Astrocyte (in vitro differentiated cells and primary cell): Measurements from ENCODE around the gene ALOX12B. TPM values are rescaled to one million over a fixed set of nuclear protein-coding genes. Genes with fewer than 3 reads are reported as not detected.
A peak's percentile ranks its signal among the peaks of the same experiment; 100 is the strongest.

Experiments used
- DNase-seq: peaks from one replicate; pipeline ENCODE4 v3.0.0-alpha.2; 2010; ENCODE audit warnings: low read depth
- FAIRE-seq: peaks from 2 replicates; lab custom pipeline; 2011; peaks lifted over from hg19 to GRCh38; lab: Jason Lieb, UNC
- H2AFZ ChIP-seq: 2 replicates; pipeline ENCODE4 v1.6.0; 2012; ENCODE audit warnings: low read depth, low read length, inconsistent platforms
- H3K27ac ChIP-seq: 2 replicates; pipeline ENCODE4 v1.5.1; 2011; ENCODE audit warnings: low read depth, low read length, inconsistent platforms
- H3K27me3 ChIP-seq: 2 replicates; pipeline ENCODE4 v1.6.0; 2011; ENCODE audit warnings: low read length, inconsistent platforms; ENCODE audit not compliant: insufficient read depth
- H3K36me3 ChIP-seq: 2 replicates; pipeline ENCODE4 v1.5.1; 2011; ENCODE audit warnings: low read length, inconsistent platforms; ENCODE audit not compliant: insufficient read depth
- H3K4me1 ChIP-seq: 2 replicates; pipeline ENCODE4 v1.5.1; 2011; ENCODE audit warnings: low read length, inconsistent platforms; ENCODE audit not compliant: insufficient read depth
- H3K4me2 ChIP-seq: 2 replicates; pipeline ENCODE4 v1.6.0; 2012; ENCODE audit warnings: low read length, inconsistent platforms
- H3K4me3 ChIP-seq: 2 replicates; pipeline ENCODE4 v1.5.1; 2011; ENCODE audit warnings: low read depth, mild to moderate bottlenecking, low read length, inconsistent platforms; ENCODE audit not compliant: insufficient read depth
- H3K79me2 ChIP-seq: 2 replicates; pipeline ENCODE4 v1.6.0; 2012; ENCODE audit warnings: mild to moderate bottlenecking, low read length, inconsistent platforms; ENCODE audit not compliant: insufficient read depth
- H3K9ac ChIP-seq: 2 replicates; pipeline ENCODE4 v1.6.0; 2012; ENCODE audit warnings: mild to moderate bottlenecking, low read length, inconsistent platforms
- H3K9me3 ChIP-seq: 2 replicates; pipeline ENCODE4 v1.5.1; 2012; ENCODE audit warnings: low read depth, mild to moderate bottlenecking, low read length, inconsistent platforms; ENCODE audit not compliant: insufficient read depth
- H4K20me1 ChIP-seq: 2 replicates; pipeline ENCODE4 v1.6.0; 2012; ENCODE audit warnings: low read length, inconsistent platforms; ENCODE audit not compliant: insufficient read depth
- H3K27ac Mint-ChIP-seq: one replicate; pipeline ENCODE4 v1.8.0; 2021; ENCODE audit warnings: mild to moderate bottlenecking, mixed read lengths; ENCODE audit not compliant: unreplicated experiment
- H3K27me3 Mint-ChIP-seq: one replicate; pipeline ENCODE4 v1.8.0; 2021; ENCODE audit warnings: low read depth, mixed read lengths; ENCODE audit not compliant: unreplicated experiment
- H3K36me3 Mint-ChIP-seq: one replicate; pipeline ENCODE4 v1.8.0; 2021; ENCODE audit warnings: low read depth, mixed read lengths; ENCODE audit not compliant: unreplicated experiment
- H3K4me1 Mint-ChIP-seq: one replicate; pipeline ENCODE4 v1.8.0; 2021; ENCODE audit warnings: low read depth, mixed read lengths; ENCODE audit not compliant: unreplicated experiment
- H3K4me3 Mint-ChIP-seq: one replicate; pipeline ENCODE4 v1.8.0; 2021; ENCODE audit warnings: mild to moderate bottlenecking, moderate library complexity, mixed read lengths; ENCODE audit not compliant: unreplicated experiment
- H3K9me3 Mint-ChIP-seq: one replicate; pipeline ENCODE4 v1.8.0; 2021; ENCODE audit warnings: mild to moderate bottlenecking, mixed read lengths; ENCODE audit not compliant: unreplicated experiment
- CTCF ChIP-seq: IDR thresholded peaks from 2 replicates; pipeline ENCODE4 v1.5.1; 2011; ENCODE audit warnings: low read depth, mild to moderate bottlenecking, inconsistent platforms, low read length, moderate library complexity; ENCODE audit not compliant: insufficient read depth
- EZH2 ChIP-seq: IDR thresholded peaks from 2 replicates; pipeline ENCODE4 v1.6.1; 2012; ENCODE audit warnings: mild to moderate bottlenecking, low read length, inconsistent platforms; ENCODE audit not compliant: insufficient read depth
- total RNA-seq: library from RNA; stranded (reverse); gene quantifications from 2 replicates; pipeline ENCODE4 v1.2.1, GENCODE V29; 2021

Gene ALOX12B
- total RNA-seq, 1 donor from 2014 or later = not detected

DNA sequence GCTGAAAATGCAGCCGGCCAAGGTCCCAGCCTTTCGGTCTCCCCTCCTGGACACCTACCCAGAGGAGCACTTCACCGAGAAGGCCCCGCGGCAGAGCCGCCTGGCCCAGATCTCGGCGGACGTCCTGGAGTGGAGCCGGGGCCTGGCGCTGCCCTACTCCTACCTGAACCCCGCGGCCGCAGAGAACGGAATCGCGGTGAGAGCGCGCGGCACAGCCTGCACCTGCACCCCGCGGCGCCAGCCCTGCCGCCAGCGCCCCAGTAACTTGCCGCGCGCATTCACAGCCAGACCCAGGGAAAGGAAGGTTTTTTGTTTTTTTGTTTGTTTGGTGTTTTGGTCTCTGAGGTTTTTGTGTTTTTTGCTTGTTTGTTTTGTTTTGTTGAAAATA is 15.2 kb downstream of the ALOX12B start:
- peaks cover 3% of the 10 kb centered on the region for H3K9me3 Mint-ChIP-seq
- Histone ChIP-seq H3K79me2 (no peaks in the 10 kb centered on the region), H3K36me3 (no peaks in the 10 kb centered on the region), H3K27me3 (peaks cover 58% of the 10 kb centered on the region), H4K20me1 (no peaks in the 10 kb centered on the region), H2AFZ (no peak overlapping the region), H3K27ac (no peak overlapping the region), H3K4me2 (no peak overlapping the region), H3K9ac (no peak overlapping the region), H3K4me3 (no peak overlapping the region), H3K4me1 (peaks cover 2% of the 10 kb centered on the region), H3K9me3 (no peaks in the 10 kb centered on the region)
- H3K4me1 Mint-ChIP-seq = peaks cover 4% of the 10 kb centered on the region
- no peak for FAIRE-seq
- no peak overlapping the region for H3K27ac Mint-ChIP-seq
- peaks cover 1% of the 10 kb centered on the region for H3K36me3 Mint-ChIP-seq
- TF ChIP-seq CTCF (no peak), EZH2 (peak; percentile 90)
- H3K27me3 Mint-ChIP-seq = peaks cover 99% of the 10 kb centered on the region
- no peak for DNase-seq
- peak overlapping the region; percentile 31 for H3K4me3 Mint-ChIP-seq

DNA sequence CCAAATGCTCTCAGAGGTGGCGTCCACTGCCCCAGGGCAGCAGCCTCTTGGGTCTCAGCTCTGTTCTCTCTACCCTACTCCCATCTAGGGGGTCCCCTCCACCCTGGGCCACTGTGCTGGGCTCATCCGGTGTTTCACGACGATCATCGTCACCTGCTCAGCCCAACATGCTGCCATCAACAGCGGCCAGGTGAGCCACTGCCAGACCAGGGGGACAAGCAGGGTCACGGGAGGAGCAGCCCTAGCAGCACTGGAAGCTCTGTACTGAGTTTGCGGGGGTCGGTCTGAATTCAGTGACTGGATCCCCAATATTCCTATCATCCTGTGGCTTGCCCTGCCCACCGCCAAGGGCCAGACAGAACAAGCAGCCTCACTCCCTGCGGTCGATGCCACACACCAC is 16.0 kb downstream of the ALOX12B start:
- H3K27ac ChIP-seq = no peak overlapping the region
- H3K4me3 ChIP-seq = no peak overlapping the region
- Mint-ChIP-seq H3K36me3 (peaks cover 1% of the 10 kb centered on the region), H3K27me3 (peaks cover 99% of the 10 kb centered on the region), H3K9me3 (peaks cover 3% of the 10 kb centered on the region), H3K4me3 (no peak overlapping the region), H3K4me1 (peaks cover 4% of the 10 kb centered on the region), H3K27ac (no peak overlapping the region)
- peaks cover 55% of the 10 kb centered on the region for H3K27me3 ChIP-seq
- H3K9ac ChIP-seq = no peak overlapping the region
- peaks cover 2% of the 10 kb centered on the region for H3K4me1 ChIP-seq
- no peaks in the 10 kb centered on the region for H3K36me3 ChIP-seq
- no peaks in the 10 kb centered on the region for H3K79me2 ChIP-seq
- FAIRE-seq (no peak), DNase-seq (no peak)
- no peaks in the 10 kb centered on the region for H3K9me3 ChIP-seq
- no peak overlapping the region for H3K4me2 ChIP-seq
- H4K20me1 ChIP-seq = no peaks in the 10 kb centered on the region
- no peak overlapping the region for H2AFZ ChIP-seq
- TF ChIP-seq CTCF = no peak
- TF ChIP-seq EZH2 = no peak

DNA sequence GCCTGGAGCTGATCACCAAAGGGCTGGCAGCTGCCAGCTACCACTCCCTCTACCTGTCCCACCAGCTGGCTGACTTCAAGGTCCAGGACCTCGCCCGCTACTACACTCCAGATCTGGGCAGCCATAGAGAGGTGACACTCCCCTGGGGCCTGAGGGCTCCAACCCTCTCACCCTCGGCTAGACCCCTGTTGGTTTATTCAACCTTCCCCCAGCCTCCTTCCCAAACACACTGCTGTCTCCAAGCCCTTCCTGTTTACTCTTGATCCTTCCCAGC is 18.0 kb downstream of the ALOX12B start:
- H3K27me3 Mint-ChIP-seq = peaks cover 97% of the 10 kb centered on the region
- H4K20me1 ChIP-seq = no peaks in the 10 kb centered on the region
- DNase-seq (no peak), FAIRE-seq (no peak)
- TF ChIP-seq EZH2 = no peak
- no peak for TF ChIP-seq CTCF
- no peak overlapping the region for H3K27ac Mint-ChIP-seq
- no peaks in the 10 kb centered on the region for H3K79me2 ChIP-seq
- H2AFZ ChIP-seq = no peak overlapping the region
- no peak overlapping the region for H3K4me3 ChIP-seq
- H3K27me3 ChIP-seq = peaks cover 56% of the 10 kb centered on the region
- no peaks in the 10 kb centered on the region for H3K36me3 ChIP-seq
- H3K9me3 ChIP-seq = no peaks in the 10 kb centered on the region
- no peak overlapping the region for H3K27ac ChIP-seq
- no peak overlapping the region for H3K4me2 ChIP-seq
- H3K4me1 ChIP-seq = peaks cover 2% of the 10 kb centered on the region
- H3K4me1 Mint-ChIP-seq = peaks cover 4% of the 10 kb centered on the region
- peaks cover 3% of the 10 kb centered on the region for H3K9me3 Mint-ChIP-seq
- peaks cover 1% of the 10 kb centered on the region for H3K36me3 Mint-ChIP-seq
- H3K9ac ChIP-seq = no peak overlapping the region
- no peak overlapping the region for H3K4me3 Mint-ChIP-seq
